WERI-Rb-1 (cell line): ENCODE data around the gene PPP1R13L.

Source experiments
- DNase-seq: peaks from one replicate; pipeline ENCODE4 v3.0.0-alpha.2; 2020
- H3K27ac ChIP-seq: fragments of 250-450 bp; sonication (Bioruptor Pico); 2 replicates; pipeline ENCODE4 v1.5.1; 2020; ENCODE audit warnings: mild to moderate bottlenecking, moderate library complexity
- H3K27me3 ChIP-seq: fragments of 250-450 bp; sonication (Bioruptor Pico); 2 replicates; pipeline ENCODE4 v1.5.1; 2021; ENCODE audit warnings: mild to moderate bottlenecking, low read depth, moderate library complexity; ENCODE audit not compliant: insufficient read depth, severe bottlenecking
- H3K36me3 ChIP-seq: fragments of 250-450 bp; sonication (Bioruptor Pico); 2 replicates; pipeline ENCODE4 v1.5.1; 2020; ENCODE audit warnings: mild to moderate bottlenecking, moderate library complexity
- H3K4me3 ChIP-seq: 2 replicates; pipeline ENCODE4 v1.5.1; 2011; ENCODE audit warnings: low read depth, mild to moderate bottlenecking, control low read depth, low read length
- H3K9me3 ChIP-seq: fragments of 250-450 bp; sonication (Bioruptor Pico); 2 replicates; pipeline ENCODE4 v1.5.1; 2021; ENCODE audit warnings: mild to moderate bottlenecking, moderate library complexity; ENCODE audit not compliant: severe bottlenecking
- CTCF ChIP-seq: IDR thresholded peaks from 2 replicates; pipeline ENCODE4 v1.5.1; 2011; ENCODE audit warnings: low read depth, mild to moderate bottlenecking, control low read depth, inconsistent platforms, low read length

The PPP1R13L gene

GRCh38 chr19:45443462-45444317 is 38.8 kb upstream of the PPP1R13L start:
- peak overlapping the region; percentile 77 for H3K27ac ChIP-seq

GRCh38 chr19:45442778-45443461 is 38.1 kb upstream of the PPP1R13L start:
- no peak overlapping the region for H3K27ac ChIP-seq
- no peaks in the 10 kb centered on the region for H3K9me3 ChIP-seq
- peak overlapping the region; percentile 57 for H3K4me3 ChIP-seq

More at GRCh38 chr19:45443462-45444317, 38.8 kb upstream of the PPP1R13L start:
- no peaks in the 10 kb centered on the region for H3K27me3 ChIP-seq
- peak; percentile 96 for DNase-seq
- peak overlapping the region; percentile 57 for H3K4me3 ChIP-seq
- no peaks in the 10 kb centered on the region for H3K36me3 ChIP-seq
- H3K9me3 ChIP-seq, result no peaks in the 10 kb centered on the region
- no peak for TF ChIP-seq CTCF

GRCh38 chr19:45442408-45442777 is 37.5 kb upstream of the PPP1R13L start:
- Histone ChIP-seq H3K27me3 (no peaks in the 10 kb centered on the region), H3K9me3 (no peaks in the 10 kb centered on the region), H3K36me3 (no peaks in the 10 kb centered on the region), H3K27ac (no peak overlapping the region), H3K4me3 (no peak overlapping the region)
- TF ChIP-seq CTCF, result no peak
- no peak for DNase-seq

More at GRCh38 chr19:45442778-45443461, 38.1 kb upstream of the PPP1R13L start:
- Histone ChIP-seq H3K27me3 (no peaks in the 10 kb centered on the region), H3K36me3 (no peaks in the 10 kb centered on the region)
- DNase-seq, result peak; percentile 68
- no peak for TF ChIP-seq CTCF

- Histone ChIP-seq H3K9me3 (no peaks in the 10 kb centered on the region), H3K4me3 (no peak overlapping the region), H3K27me3 (no peaks in the 10 kb centered on the region), H3K36me3 (no peaks in the 10 kb centered on the region), H3K27ac (no peak overlapping the region)
- DNase-seq, result peak; percentile 51
- TF ChIP-seq CTCF, result no peak
Measured at GRCh38 chr19:45440873-45441654, 36.2 kb upstream of the PPP1R13L start.

GRCh38 chr19:45440259-45440638 is 35.4 kb upstream of the PPP1R13L start:
- Histone ChIP-seq H3K36me3 (no peaks in the 10 kb centered on the region), H3K27me3 (no peaks in the 10 kb centered on the region), H3K4me3 (peak overlapping the region; percentile 66), H3K27ac (peak overlapping the region; percentile 15; the same call in 1 of the 2 replicates), H3K9me3 (no peaks in the 10 kb centered on the region)
- no peak for DNase-seq
- no peak for TF ChIP-seq CTCF
